ENCODE data around the gene ETFA. TPM values are rescaled to one million over a fixed set of nuclear protein-coding genes. Genes with fewer than 3 reads are reported as not detected.

The ETFA gene
- total RNA-seq, 1 experiment from 2014 or later: 164 TPM

DNA sequence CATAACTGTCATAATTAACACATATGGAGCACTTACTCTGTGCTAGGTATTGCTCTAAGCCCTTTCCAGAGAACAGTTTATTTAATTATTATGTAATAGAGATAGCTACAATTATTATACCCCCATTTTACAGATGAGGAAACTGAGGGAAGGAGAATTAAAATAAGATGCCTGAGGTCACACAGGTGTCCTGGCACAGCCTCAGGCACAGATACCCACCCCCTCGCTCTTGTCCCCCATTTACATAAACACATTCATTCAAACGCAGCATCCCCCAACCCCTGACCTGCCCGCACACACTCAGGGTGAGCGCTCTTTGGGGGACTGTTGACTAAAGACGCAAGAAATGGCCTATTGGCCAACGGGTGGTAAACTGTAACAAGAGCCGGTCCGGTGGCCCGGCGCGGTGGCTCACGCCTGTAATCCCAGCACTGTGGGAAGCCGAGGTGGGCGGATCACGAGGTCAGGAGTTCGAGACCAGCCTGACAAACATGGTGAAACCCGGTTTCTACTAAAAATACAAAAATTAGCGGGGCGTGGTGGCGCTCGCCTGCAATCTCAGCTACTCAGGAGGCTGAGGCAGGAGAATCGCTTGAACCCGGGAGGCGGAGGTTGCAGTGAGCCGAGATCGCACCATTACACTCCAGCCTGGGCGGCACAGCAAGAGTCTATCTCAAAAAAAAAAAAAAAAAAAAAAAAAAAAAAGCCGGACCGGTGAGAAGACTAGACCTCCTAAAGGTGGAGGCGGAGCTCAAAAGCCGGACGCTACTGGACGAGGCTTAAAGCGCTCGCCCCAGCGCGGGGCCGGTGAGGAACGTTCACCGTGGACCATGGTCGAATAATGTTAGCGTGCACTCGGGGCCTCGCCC lies 23.4 kb upstream of the ETFA start:
- Mint-ChIP-seq H3K9me3 (ENCODE audit: unreplicated experiment) (no peaks in the 10 kb centered on the region), H3K27me3 (ENCODE audit: insufficient read depth, unreplicated experiment) (peaks cover 17% of the 10 kb centered on the region), H3K4me1 (ENCODE audit: insufficient read depth, unreplicated experiment) (no peaks in the 10 kb centered on the region), H3K27ac (ENCODE audit: low read depth, unreplicated experiment) (no peak overlapping the region), H3K4me3 (ENCODE audit: unreplicated experiment) (no peak overlapping the region), H3K36me3 (ENCODE audit: insufficient read depth, unreplicated experiment) (no peaks in the 10 kb centered on the region)
- CTCF ChIA-PET: interaction anchor here (0.7 to 0.9 kb wide), 2 partner anchors 187 to 276 kb away, joined by 3 read pairs; no protein-coding TSS in a partner anchor
- POLR2A ChIA-PET: interaction anchor here (0.6 kb wide), 1 partner anchor 15 kb away, joined by 5 read pairs; no protein-coding TSS in a partner anchor
- BruUV-seq (replicated peaks): no TSS peak
- TF ChIP-seq, protein P1, sequence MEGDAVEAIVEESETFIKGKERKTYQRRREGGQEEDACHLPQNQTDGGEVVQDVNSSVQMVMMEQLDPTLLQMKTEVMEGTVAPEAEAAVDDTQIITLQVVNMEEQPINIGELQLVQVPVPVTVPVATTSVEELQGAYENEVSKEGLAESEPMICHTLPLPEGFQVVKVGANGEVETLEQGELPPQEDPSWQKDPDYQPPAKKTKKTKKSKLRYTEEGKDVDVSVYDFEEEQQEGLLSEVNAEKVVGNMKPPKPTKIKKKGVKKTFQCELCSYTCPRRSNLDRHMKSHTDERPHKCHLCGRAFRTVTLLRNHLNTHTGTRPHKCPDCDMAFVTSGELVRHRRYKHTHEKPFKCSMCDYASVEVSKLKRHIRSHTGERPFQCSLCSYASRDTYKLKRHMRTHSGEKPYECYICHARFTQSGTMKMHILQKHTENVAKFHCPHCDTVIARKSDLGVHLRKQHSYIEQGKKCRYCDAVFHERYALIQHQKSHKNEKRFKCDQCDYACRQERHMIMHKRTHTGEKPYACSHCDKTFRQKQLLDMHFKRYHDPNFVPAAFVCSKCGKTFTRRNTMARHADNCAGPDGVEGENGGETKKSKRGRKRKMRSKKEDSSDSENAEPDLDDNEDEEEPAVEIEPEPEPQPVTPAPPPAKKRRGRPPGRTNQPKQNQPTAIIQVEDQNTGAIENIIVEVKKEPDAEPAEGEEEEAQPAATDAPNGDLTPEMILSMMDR (IDR thresholded peaks at IDR 0.05; ENCODE audit: unreplicated experiment): no peak
- no peak for DNase-seq (ENCODE audit: unreplicated experiment)
- intact Hi-C loops (cut with micrococcal nuclease): no loop called here

DNA sequence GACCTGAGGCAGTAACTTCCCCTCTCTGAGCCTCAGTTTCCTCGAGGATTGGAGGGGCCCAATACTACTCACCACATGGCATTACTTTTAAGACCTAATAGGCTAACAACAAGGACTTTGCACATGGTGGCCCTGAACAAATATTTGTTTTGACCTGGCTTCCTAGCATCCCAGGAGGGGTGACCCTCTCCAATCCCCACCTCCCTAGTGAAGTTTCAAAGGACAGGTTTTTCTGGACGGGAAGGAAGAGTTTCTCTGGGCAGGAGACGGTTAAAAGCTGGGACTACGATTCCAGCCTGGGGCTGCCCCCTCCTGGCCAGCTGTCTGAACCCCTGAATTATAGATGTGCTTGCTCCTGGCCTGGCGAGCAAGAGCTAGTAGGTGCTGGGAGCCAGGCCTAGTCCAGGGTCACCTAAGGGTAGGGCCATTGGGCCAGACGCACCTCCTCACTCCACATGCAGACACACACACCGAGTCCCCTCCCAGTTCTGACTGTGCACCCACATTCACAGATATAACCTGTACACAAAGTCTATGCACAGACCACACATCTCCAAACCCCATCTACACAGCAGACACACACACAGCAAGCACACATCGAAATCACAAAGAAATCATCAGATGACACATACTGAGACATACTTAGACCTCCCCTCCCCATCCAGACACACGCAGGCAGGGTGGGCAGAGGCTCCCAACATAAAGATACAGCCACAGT lies 22.6 kb upstream of the ETFA start:
- intact Hi-C loops (cut with micrococcal nuclease): no loop called here
- H3K9me3 Mint-ChIP-seq (ENCODE audit: unreplicated experiment): no peaks in the 10 kb centered on the region
- no TSS peak for BruUV-seq (replicated peaks)
- H3K27ac Mint-ChIP-seq (ENCODE audit: low read depth, unreplicated experiment): no peak overlapping the region
- POLR2A ChIA-PET: interaction anchor here (0.6 kb wide), 1 partner anchor 16 kb away, joined by 5 read pairs; no protein-coding TSS in a partner anchor
- TF ChIP-seq, protein P1 (IDR thresholded peaks at IDR 0.05; ENCODE audit: unreplicated experiment): no peak
- H3K4me1 Mint-ChIP-seq (ENCODE audit: insufficient read depth, unreplicated experiment): no peaks in the 10 kb centered on the region
- H3K27me3 Mint-ChIP-seq (ENCODE audit: insufficient read depth, unreplicated experiment): peaks cover 9% of the 10 kb centered on the region
- CTCF ChIA-PET: interaction anchor here (0.6 to 0.9 kb wide), 3 partner anchors 186 to 343 kb away, joined by 3 read pairs; no protein-coding TSS in a partner anchor
- no peak overlapping the region for H3K4me3 Mint-ChIP-seq (ENCODE audit: unreplicated experiment)
- no peak for DNase-seq (ENCODE audit: unreplicated experiment)
- H3K36me3 Mint-ChIP-seq (ENCODE audit: insufficient read depth, unreplicated experiment): no peaks in the 10 kb centered on the region

DNA sequence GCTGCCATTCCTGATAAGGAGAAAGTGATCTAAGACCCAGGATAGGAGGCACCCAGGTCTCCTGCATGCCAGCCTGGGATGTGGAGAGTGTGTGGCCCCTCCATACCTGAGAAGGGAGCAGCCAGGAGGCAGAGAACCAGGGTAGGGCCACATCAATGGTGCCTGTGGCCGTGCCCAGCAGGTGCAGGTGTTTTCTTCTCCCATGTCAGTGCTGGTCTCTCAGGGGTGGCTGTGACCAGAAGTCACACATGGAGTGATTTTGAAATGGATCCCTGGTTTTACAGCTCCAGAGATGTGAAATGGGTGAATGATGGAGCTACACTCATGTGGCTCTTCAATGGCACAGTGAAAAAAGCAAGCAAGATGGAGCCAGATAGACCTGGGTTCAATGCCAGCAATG lies 22.0 kb upstream of the ETFA start:
- no peak overlapping the region for H3K27ac Mint-ChIP-seq (ENCODE audit: low read depth, unreplicated experiment)
- no peaks in the 10 kb centered on the region for H3K9me3 Mint-ChIP-seq (ENCODE audit: unreplicated experiment)
- no peak for DNase-seq (ENCODE audit: unreplicated experiment)
- H3K36me3 Mint-ChIP-seq (ENCODE audit: insufficient read depth, unreplicated experiment): no peaks in the 10 kb centered on the region
- no peak overlapping the region for H3K4me3 Mint-ChIP-seq (ENCODE audit: unreplicated experiment)
- intact Hi-C loops (cut with micrococcal nuclease): no loop called here
- ChIA-PET POLR2A (no interaction called here), CTCF (interaction anchor here (0.6 to 0.9 kb wide), 2 partner anchors 186 to 343 kb away, joined by 3 read pairs; no protein-coding TSS in a partner anchor)
- H3K27me3 Mint-ChIP-seq (ENCODE audit: insufficient read depth, unreplicated experiment): peaks cover 3% of the 10 kb centered on the region
- TF ChIP-seq, protein P1 (IDR thresholded peaks at IDR 0.05; ENCODE audit: unreplicated experiment): no peak
- H3K4me1 Mint-ChIP-seq (ENCODE audit: insufficient read depth, unreplicated experiment): no peaks in the 10 kb centered on the region
- BruUV-seq (replicated peaks): no TSS peak

DNA sequence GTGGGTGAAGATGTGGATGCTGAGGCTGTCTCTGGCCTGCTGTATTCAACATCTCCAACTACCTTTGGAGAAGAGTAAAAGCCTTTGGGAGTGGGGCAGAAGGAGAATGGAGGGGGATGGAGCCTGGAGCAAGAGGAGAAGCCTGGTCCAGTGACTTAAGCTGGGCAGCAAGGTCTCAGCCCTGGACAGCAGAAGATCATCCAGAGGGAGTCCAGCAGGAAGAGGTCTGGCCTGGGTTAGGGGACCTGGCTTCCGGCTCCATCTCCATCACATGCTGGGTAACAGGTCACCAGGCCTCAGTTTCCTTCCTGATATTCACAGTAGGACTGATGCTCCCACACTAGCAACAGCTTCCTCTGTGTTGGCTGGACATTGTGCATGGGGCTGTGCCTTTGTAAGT lies 21.5 kb upstream of the ETFA start:
- CTCF ChIA-PET: interaction anchor here (0.6 kb wide), 1 partner anchor 20 kb away, joined by 3 read pairs; no protein-coding TSS in a partner anchor
- no peak overlapping the region for H3K27ac Mint-ChIP-seq (ENCODE audit: low read depth, unreplicated experiment)
- H3K9me3 Mint-ChIP-seq (ENCODE audit: unreplicated experiment): no peaks in the 10 kb centered on the region
- no TSS peak for BruUV-seq (replicated peaks)
- no peaks in the 10 kb centered on the region for H3K36me3 Mint-ChIP-seq (ENCODE audit: insufficient read depth, unreplicated experiment)
- no peak overlapping the region for H3K4me3 Mint-ChIP-seq (ENCODE audit: unreplicated experiment)
- DNase-seq (ENCODE audit: unreplicated experiment): no peak
- intact Hi-C loops (cut with micrococcal nuclease): no loop called here
- no peaks in the 10 kb centered on the region for H3K4me1 Mint-ChIP-seq (ENCODE audit: insufficient read depth, unreplicated experiment)
- TF ChIP-seq, protein P1 (IDR thresholded peaks at IDR 0.05; ENCODE audit: unreplicated experiment): no peak
- POLR2A ChIA-PET: no interaction called here
- no peaks in the 10 kb centered on the region for H3K27me3 Mint-ChIP-seq (ENCODE audit: insufficient read depth, unreplicated experiment)

Measured in MCF 10A (cell line).